GM10248 (cell line): ENCODE results near the gene CIC.

Experiments used
- CTCF ChIA-PET: fragments of 300-600 bp; sonication (Branson Sonifier 250); formaldehyde crosslinking; extraction: SDS; loops from one replicate; lab custom pipeline; 2021; ENCODE audit warnings: antibody characterized with exemption; lab: Yijun Ruan, JAX
- POLR2A ChIA-PET: fragments of 350-650 bp; sonication (Branson Sonifier 250); formaldehyde crosslinking; extraction: SDS; loops from one replicate; lab custom pipeline; 2020; ENCODE audit warnings: antibody characterized with exemption; lab: Yijun Ruan, JAX
- DNase-seq: peaks from one replicate; pipeline ENCODE4 v3.0.0; 2012; ENCODE audit errors: extremely low spot score
- CTCF ChIP-seq: IDR thresholded peaks from 2 replicates; pipeline ENCODE4 v1.5.1; 2012; ENCODE audit warnings: mild to moderate bottlenecking, low read depth; ENCODE audit errors: extremely low read depth, missing control alignments, control extremely low read depth

CIC gene

GRCh38 chr19:42313096-42313839 lies 44.2 kb downstream of the CIC start, which contains the start of gene TMEM145:
Gene TMEM145 (plus strand): TSS chr19:42313309. CDS start chr19:42313377, 68 bp downstream.
- ChIA-PET CTCF (no interaction called here), POLR2A (no interaction called here)
- peak; percentile 5 for TF ChIP-seq CTCF
- peak; percentile 63 for DNase-seq

DNA sequence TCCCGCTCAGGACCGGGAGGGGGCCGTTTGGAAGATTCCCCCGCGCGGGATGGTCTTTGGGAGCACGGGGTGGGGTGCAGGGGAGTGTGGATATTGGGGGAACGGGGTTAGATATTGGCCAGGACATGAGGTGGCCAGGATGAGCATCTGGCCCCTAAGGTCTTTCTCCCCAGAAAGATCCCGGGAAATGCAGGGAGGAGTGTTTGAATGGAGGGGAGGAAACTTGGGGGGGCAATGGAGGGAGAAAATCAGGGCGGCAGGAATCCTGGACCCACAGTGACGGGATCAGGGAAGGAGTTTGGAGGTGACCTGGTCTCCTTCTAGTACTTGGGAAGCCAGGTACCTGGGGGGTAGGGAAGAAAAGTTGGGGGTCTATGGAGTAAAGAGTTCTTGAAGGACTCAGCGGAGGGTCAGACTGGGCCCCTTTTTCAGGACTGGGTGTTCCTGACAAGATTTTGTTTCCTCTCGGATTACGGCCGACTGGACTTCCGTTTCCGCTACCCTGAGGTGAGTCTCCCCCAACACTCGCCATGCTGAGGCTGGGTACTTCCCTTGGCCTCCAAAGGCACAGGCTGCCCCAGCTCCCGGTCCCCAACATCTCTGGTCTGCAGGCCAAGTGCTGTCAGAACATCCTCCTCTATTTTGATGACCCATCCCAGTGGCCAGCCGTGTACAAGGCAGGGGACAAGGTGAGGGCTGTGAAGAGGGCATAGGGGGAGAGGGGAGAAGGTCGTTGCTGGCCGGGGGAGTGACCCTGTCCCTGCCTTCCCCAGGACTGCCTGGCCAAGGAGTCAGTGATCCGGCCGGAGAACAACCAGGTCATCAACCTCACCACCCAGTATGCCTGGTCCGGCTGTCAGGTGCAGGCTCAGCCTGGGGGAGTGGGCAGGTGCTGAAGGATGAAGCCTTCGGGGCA lies 45.0 kb downstream of the CIC start:
- CTCF ChIA-PET: no interaction called here
- DNase-seq: no peak
- POLR2A ChIA-PET: no interaction called here
- no peak for TF ChIP-seq CTCF

- POLR2A ChIA-PET: interaction anchor here (0.6 kb wide), 1 partner anchor 73 kb away, joined by 3 read pairs; the partner anchor contains the start of gene GSK3A
- CTCF ChIA-PET: no interaction called here
- no peak for TF ChIP-seq CTCF
- no peak for DNase-seq
These were observed 46.0 kb downstream of the CIC start for GRCh38 chr19:42315024-42315423.

GRCh38 chr19:42316223-42317211 lies 47.5 kb downstream of the CIC start:
- ChIA-PET POLR2A (no interaction called here), CTCF (interaction anchor here (0.9 to 1.4 kb wide), 3 partner anchors 16 to 21 kb away, joined by 3 to 5 read pairs (median 3); no protein-coding TSS in a partner anchor)
- no peak for TF ChIP-seq CTCF
- peak; percentile 74 for DNase-seq

GRCh38 chr19:42317535-42317934 lies 48.5 kb downstream of the CIC start:
- DNase-seq: no peak
- TF ChIP-seq CTCF: no peak
- ChIA-PET POLR2A (no interaction called here), CTCF (no interaction called here)
